ENCODE data around the gene PORCN.
"Not testable (repeated sequence)": the region's sequence is repeated elsewhere in the genome, so short reads cannot be mapped to it uniquely, and the experiment has no call there.

Gene PORCN

DNA sequence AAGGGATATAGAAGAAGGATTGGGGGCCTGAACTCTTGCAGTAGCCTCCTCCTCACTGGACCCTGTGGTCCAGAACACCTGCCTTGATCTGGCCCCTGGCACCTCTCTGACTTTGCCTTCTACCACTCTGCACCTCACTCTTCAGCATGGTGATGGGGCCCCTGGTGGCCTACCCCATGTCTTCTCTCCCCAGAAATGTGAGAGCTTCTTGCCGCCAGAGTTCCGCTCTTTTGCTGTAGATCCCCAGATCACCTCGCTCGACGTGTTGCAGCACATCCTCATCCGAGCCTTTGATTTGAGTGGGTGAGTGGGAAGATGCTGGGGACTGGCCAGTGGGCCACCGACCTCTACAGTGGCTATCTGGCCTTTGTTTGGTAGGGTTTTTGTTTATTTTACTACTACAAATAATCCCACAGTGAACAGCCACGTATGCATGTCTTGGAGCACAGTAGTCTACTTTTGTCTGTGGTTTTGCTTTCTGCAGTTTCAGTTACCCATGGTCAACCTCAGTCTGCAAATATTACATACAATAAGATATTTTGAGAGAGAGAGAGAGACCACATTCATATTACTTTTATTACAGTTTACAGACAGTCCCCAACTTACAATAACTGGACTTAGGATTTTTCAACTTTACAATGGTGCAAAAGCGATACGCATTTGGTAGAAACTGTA lies 32.5 kb downstream of the PORCN start:
- no peak for DNase-seq (ENCODE audit: low spot score)

DNA sequence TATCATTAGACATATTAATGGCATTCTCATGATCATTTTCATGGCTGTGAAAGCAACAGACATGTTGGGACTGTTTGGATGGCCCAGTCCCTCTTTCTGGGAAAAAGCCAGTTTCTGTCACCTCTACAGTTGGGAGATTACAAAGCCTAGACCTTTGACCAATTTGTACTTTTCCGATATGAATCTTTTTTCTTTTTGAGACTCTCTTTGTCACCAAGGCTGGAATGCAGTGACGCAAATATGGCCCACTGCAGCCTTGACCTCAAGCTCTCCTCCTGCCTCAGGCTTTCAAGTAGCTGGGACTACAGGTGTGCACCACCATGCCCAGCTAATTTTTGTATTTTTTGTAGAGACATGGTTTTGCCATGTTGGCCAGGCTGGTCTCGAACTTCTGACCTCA lies 40.1 kb downstream of the PORCN start:
- DNase-seq (ENCODE audit: low spot score): no peak

- DNase-seq (ENCODE audit: low spot score): not testable (repeated sequence)
Observed at GRCh38 chrX:48555731-48556325, 47.0 kb downstream of the PORCN start.

DNA sequence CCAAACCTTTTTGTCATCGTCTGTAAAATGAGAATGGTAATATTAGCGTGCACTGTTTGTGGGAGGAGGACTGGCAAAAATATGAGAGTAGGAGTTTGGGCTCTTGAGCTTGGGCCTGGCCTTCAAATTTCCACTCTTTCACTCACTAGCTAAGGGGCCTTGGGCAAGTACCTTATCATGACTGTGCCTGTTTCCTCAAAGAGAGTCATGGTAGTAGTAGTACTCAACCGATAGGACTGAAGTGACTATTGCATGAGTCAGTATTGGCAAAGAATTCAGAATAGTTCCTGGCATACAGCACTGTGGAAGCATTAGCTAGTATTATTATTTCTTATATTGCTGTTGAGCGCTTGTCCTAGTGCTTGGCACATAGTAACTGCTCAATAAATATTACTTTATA lies 49.5 kb downstream of the PORCN start:
- no peak for DNase-seq (ENCODE audit: low spot score)

- no peak for DNase-seq (ENCODE audit: low spot score)
Observed at GRCh38 chrX:48559636-48560035, 50.8 kb downstream of the PORCN start.

DNA sequence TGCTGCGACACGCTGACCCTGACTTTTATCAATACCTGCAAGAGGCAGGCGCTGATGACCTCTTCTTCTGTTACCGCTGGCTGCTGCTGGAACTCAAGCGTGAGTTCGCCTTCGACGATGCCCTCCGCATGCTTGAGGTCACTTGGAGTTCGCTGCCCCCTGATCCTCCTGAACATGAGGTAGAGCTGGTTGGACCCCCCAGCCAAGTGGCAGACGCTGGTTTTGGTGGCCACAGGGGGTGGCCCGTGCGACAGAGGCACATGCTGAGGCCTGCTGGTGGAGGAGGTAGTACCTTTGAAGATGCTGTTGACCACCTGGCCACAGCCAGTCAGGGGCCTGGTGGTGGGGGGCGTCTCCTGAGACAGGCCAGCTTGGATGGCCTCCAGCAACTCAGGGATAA lies 51.3 kb downstream of the PORCN start:
- DNase-seq (ENCODE audit: low spot score): no peak

DNA sequence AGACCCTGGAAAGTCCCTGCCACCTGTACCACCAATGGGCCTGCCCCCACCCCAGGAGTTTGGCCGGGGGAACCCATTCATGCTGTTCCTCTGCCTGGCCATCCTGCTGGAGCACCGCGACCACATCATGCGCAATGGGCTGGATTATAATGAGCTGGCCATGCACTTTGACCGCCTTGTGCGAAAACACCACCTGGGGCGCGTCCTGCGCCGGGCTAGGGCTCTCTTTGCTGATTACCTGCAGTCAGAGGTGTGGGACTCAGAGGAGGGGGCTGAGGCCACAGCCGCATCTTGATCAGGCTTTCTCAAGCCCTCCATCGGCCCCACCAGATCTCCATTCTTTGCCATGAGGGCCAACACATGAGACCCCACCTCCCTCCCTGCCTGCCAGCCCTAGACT lies 51.9 kb downstream of the PORCN start:
- DNase-seq (ENCODE audit: low spot score): no peak

GRCh38 chrX:48569958-48570357 lies 61.2 kb downstream of the PORCN start:
- DNase-seq (ENCODE audit: low spot score): no peak

Data from globus pallidus (tissue), 1 donor.